ENCODE results near the gene EVPL.
"Not testable (repeated sequence)": the region's sequence is repeated elsewhere in the genome, so short reads cannot be mapped to it uniquely, and the experiment has no call there.

Gene EVPL

GRCh38 chr17:75994802-75995370 lies 32.2 kb downstream of the EVPL start:
- H3K36me3 ChIP-seq (ENCODE audit: insufficient read depth, low read length): peaks cover 7% of the 10 kb centered on the region
- no peaks in the 10 kb centered on the region for H3K9me3 ChIP-seq (ENCODE audit: low read length)
- H2AFZ ChIP-seq (ENCODE audit: low read depth, low read length): no peak overlapping the region

GRCh38 chr17:75991396-75991795 lies 35.7 kb downstream of the EVPL start:
- Histone ChIP-seq H3K4me1 (ENCODE audit: insufficient read depth, low read length) (no peaks in the 10 kb centered on the region), H3K4me3 (ENCODE audit: low read length) (no peak overlapping the region), H3K9me3 (ENCODE audit: low read length) (no peaks in the 10 kb centered on the region), H3K36me3 (ENCODE audit: insufficient read depth, low read length) (peaks cover 7% of the 10 kb centered on the region), H2AFZ (ENCODE audit: low read depth, low read length) (no peak overlapping the region), H3K27me3 (ENCODE audit: insufficient read depth, low read length) (no peaks in the 10 kb centered on the region)

More at GRCh38 chr17:75994802-75995370, 32.2 kb downstream of the EVPL start:
- no peaks in the 10 kb centered on the region for H3K4me1 ChIP-seq (ENCODE audit: insufficient read depth, low read length)
- no peaks in the 10 kb centered on the region for H3K27me3 ChIP-seq (ENCODE audit: insufficient read depth, low read length)
- no peak overlapping the region for H3K4me3 ChIP-seq (ENCODE audit: low read length)

DNA sequence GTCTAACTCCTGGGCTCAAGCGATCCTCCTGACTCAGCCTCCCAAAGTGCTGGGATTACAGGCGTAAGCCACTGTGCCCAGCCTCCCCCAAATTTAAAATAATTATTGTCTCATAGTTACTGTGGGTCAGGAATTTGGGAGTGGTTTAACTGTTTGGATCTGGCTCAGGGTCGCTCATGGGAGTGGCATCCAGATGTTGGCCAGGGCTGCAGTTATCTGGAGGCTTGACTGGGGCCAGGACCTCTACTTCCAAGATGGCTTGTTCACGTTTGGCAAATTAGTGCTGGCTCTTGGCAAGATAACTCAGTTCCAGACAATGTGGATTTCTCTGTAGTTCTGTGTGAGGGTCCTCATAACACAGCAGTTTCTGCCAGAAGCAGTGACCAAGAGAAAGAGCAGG lies 40.1 kb downstream of the EVPL start:
- Histone ChIP-seq H2AFZ (ENCODE audit: low read depth, low read length) (no peak overlapping the region), H3K4me3 (ENCODE audit: low read length) (no peak overlapping the region), H3K9me3 (ENCODE audit: low read length) (no peaks in the 10 kb centered on the region), H3K4me1 (ENCODE audit: insufficient read depth, low read length) (no peaks in the 10 kb centered on the region), H3K27me3 (ENCODE audit: insufficient read depth, low read length) (no peaks in the 10 kb centered on the region), H3K36me3 (ENCODE audit: insufficient read depth, low read length) (peaks cover 5% of the 10 kb centered on the region)

DNA sequence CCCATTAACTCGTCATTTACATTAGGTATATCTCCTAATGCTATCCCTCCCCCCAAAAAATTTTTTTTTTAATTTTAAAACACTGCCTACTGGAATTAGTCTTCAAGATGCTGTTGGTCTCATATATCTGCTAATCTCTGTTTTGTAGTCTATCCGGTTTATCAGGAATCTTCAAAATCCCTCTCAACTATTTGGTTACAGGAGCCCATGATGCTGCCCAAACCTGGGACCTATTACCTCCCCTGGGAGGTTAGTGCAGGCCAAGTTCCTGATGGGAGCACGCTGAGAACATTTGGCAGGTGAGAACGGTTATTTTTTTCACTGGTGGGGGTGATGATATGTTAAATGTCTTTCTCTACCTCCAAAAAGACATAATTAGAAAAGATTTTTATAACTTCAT lies 41.1 kb downstream of the EVPL start:
- Histone ChIP-seq H3K4me1 (ENCODE audit: insufficient read depth, low read length) (no peaks in the 10 kb centered on the region), H3K36me3 (ENCODE audit: insufficient read depth, low read length) (peaks cover 5% of the 10 kb centered on the region), H3K27me3 (ENCODE audit: insufficient read depth, low read length) (no peaks in the 10 kb centered on the region), H2AFZ (ENCODE audit: low read depth, low read length) (no peak overlapping the region), H3K9me3 (ENCODE audit: low read length) (no peaks in the 10 kb centered on the region), H3K4me3 (ENCODE audit: low read length) (no peak overlapping the region)

DNA sequence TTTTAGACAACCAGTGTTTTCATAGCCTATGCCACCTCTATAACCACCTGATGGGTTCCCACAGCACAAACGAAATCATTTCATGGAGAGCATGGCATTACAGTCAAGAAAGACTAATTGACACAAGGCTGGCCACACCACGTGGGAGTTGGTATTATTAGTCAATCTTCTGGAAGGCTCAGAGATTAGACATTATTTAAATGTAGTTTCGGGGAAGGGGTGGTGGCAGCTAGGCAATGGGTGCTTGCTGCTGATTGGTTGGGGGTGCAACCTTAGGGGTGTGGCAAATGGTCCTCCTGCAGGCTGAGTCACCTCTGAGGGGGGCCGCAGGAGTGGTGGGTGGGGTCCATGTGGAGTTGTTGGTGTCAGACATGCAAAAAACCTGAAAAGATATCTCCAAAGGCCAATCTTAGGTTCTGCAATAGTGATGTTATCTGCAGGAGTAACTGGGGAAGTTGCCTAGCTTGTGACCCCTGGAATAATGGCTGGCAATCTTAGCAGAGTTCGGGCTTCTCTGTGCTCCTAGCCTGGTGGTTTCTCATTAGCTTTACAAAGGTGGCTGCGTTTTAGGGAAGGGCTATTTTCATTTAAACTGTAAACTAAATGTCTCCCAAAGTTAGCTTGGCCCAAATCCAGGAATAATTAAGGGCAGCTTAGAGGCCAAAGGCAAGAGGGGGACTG lies 43.5 kb downstream of the EVPL start:
- Histone ChIP-seq H3K9me3 (ENCODE audit: low read length) (no peaks in the 10 kb centered on the region), H3K4me3 (ENCODE audit: low read length) (no peak overlapping the region), H3K27me3 (ENCODE audit: insufficient read depth, low read length) (no peaks in the 10 kb centered on the region), H3K4me1 (ENCODE audit: insufficient read depth, low read length) (peaks cover 4% of the 10 kb centered on the region), H3K36me3 (ENCODE audit: insufficient read depth, low read length) (peaks cover 5% of the 10 kb centered on the region), H2AFZ (ENCODE audit: low read depth, low read length) (no peak overlapping the region)

GRCh38 chr17:75981019-75981615 lies 46.0 kb downstream of the EVPL start:
- peaks cover 5% of the 10 kb centered on the region for H3K36me3 ChIP-seq (ENCODE audit: insufficient read depth, low read length)
- H3K4me1 ChIP-seq (ENCODE audit: insufficient read depth, low read length): peaks cover 13% of the 10 kb centered on the region
- H3K9me3 ChIP-seq (ENCODE audit: low read length): no peaks in the 10 kb centered on the region
- H3K4me3 ChIP-seq (ENCODE audit: low read length): no peak overlapping the region
- no peaks in the 10 kb centered on the region for H3K27me3 ChIP-seq (ENCODE audit: insufficient read depth, low read length)
- no peak overlapping the region for H2AFZ ChIP-seq (ENCODE audit: low read depth, low read length)

DNA sequence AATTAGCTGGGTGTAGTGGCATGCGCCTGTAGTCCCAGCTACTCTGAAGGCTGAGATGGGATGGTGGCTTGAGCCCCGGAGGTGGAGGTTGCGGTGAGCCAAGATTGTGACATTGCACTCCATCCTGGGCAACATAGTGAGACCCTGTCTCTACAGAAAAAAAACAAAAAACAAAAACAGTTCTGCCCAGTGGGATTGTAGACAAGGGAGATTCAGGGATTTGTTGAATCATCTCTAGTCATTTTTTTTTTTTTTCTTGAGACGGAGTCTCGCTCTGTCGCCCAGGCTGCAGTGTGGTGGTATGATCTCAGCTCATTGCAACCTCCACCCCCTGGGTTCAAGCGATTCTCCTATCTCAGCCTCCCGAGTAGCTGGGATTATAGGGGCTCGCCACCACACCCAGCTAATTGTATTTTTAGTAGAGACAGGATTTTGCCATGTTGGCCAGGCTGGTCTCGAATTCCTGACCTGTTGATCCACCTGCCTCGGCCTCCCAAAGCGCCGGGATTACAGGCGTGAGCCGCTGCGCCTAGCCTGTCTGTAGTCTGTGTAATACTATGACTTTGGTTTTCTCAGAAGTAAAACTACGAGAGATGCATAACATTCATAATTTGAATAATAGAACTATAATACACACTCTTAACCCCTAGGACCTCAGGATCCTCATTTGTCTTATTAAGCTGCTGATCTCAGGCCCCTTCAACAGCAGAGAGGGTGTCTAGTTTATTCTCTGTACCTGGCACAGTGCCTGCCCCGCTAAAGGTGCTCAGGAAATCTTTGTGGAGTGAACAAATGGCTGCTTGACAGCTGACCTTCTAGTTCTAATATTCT lies 46.7 kb downstream of the EVPL start:
- H3K36me3 ChIP-seq (ENCODE audit: insufficient read depth, low read length): peaks cover 5% of the 10 kb centered on the region
- no peaks in the 10 kb centered on the region for H3K9me3 ChIP-seq (ENCODE audit: low read length)
- H3K4me1 ChIP-seq (ENCODE audit: insufficient read depth, low read length): peaks cover 13% of the 10 kb centered on the region
- peak overlapping the region; percentile 75 for H3K4me3 ChIP-seq (ENCODE audit: low read length)
- no peaks in the 10 kb centered on the region for H3K27me3 ChIP-seq (ENCODE audit: insufficient read depth, low read length)
- H2AFZ ChIP-seq (ENCODE audit: low read depth, low read length): no peak overlapping the region

DNA sequence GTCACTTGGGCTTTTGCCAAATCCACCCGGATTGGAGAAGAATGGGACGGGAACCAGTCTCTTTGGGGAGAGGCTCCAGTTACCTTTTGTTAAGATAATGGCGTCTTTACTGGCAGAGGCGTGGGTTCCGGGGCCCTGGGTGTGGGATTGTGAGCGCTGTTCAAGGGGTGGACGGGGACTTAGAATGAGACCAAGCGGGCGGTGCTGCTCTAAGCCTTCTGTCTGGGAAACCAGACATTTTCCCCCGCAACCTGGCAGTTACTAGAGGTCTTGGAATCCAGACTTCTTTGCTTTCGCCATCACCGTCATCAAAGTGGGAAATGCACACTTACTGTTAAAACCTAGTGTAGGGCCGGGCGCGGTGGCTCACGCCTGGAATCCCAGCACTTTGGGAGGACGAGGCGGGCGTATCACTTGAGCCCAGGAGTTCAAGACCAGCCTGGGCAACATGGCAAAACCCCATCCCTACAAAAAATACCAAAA lies 47.4 kb downstream of the EVPL start:
- Histone ChIP-seq H3K4me1 (ENCODE audit: insufficient read depth, low read length) (peaks cover 13% of the 10 kb centered on the region), H3K27me3 (ENCODE audit: insufficient read depth, low read length) (no peaks in the 10 kb centered on the region), H3K9me3 (ENCODE audit: low read length) (no peaks in the 10 kb centered on the region), H3K36me3 (ENCODE audit: insufficient read depth, low read length) (peaks cover 3% of the 10 kb centered on the region), H3K4me3 (ENCODE audit: low read length) (peak overlapping the region; percentile 75), H2AFZ (ENCODE audit: low read depth, low read length) (no peak overlapping the region)

DNA sequence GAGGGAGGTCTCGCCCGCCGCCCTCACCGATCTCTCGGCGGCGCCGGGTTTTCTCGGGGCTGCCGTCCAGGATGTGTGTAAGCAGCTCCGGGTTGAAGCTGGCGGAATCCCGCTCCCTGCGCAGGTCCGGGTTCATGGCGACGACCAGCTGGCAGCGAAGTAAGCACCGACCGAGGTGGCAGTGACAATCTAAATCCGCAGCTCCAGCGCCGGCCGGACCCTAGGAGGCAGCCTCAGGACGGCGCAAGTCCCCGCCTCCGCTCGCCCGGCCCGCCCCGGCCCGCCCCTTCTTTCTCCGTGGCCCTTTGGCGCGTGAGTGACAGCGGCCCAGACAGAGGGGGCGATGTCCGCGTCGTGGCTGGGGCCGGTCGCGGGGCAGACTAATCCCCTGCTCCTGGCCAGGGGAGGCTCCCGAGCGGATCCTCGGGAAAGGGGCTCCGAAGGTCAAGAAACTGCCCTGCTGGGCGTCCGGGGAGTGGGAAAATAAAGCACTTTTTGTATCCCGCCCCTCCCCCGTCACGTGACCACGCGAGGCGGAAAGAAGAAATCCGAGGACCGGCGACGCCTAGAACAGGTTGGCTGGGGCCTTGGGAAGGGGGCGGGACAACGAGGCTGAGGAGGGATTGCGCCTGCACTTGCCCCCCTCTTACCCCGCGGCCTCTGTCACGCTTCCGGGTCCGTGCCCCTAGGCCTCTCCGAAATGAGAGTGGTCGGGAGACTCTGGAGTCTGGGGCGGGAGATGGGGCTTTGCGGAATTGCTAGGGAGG lies 48.0 kb downstream of the EVPL start, which contains the start of the genes ACOX1 and TEN1:
Gene ACOX1 (minus strand): TSS at position 229 of the 767 bp plus-strand sequence. CDS start 93 bp downstream, at position 136.
Gene TEN1 (plus strand): TSS at position 303 of the 767 bp plus-strand sequence. CDS start 6,953 bp downstream, outside the sequence.
- Histone ChIP-seq H3K36me3 (ENCODE audit: insufficient read depth, low read length) (peaks cover 2% of the 10 kb centered on the region), H3K27me3 (ENCODE audit: insufficient read depth, low read length) (no peaks in the 10 kb centered on the region), H3K4me1 (ENCODE audit: insufficient read depth, low read length) (peaks cover 13% of the 10 kb centered on the region), H2AFZ (ENCODE audit: low read depth, low read length) (peak within 1 kb of the TSS; percentile 68), H3K9me3 (ENCODE audit: low read length) (no peaks in the 10 kb centered on the region), H3K4me3 (ENCODE audit: low read length) (peak within 1 kb of the TSS; percentile 75)

GRCh38 chr17:75976175-75976848 lies 50.8 kb downstream of the EVPL start:
- no peaks in the 10 kb centered on the region for H3K9me3 ChIP-seq (ENCODE audit: low read length)
- peaks cover 8% of the 10 kb centered on the region for H3K36me3 ChIP-seq (ENCODE audit: insufficient read depth, low read length)
- H3K4me1 ChIP-seq (ENCODE audit: insufficient read depth, low read length): peaks cover 13% of the 10 kb centered on the region
- H2AFZ ChIP-seq (ENCODE audit: low read depth, low read length): no peak overlapping the region
- no peak overlapping the region for H3K4me3 ChIP-seq (ENCODE audit: low read length)
- H3K27me3 ChIP-seq (ENCODE audit: insufficient read depth, low read length): no peaks in the 10 kb centered on the region

DNA sequence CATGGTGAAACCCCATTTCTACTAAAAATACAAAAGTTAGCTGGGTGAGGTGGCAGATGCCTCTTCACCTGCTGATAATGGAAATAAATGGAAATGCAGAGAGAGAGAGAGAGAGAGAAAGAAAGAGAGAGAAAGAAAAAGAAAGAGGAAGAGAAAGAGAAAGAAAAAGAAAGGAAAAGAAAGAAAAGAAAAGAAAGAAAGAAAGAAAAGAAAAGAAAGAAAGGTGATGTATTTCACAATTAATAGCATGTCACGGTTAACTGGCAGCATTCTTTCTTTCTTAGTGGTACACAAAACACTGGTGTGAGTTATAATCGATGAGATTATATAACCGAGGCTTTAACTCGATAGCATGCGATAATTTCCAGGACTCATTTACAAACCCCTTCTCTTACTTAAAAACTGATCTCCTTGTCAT lies 51.3 kb downstream of the EVPL start:
- Histone ChIP-seq H3K4me3 (ENCODE audit: low read length) (no peak overlapping the region), H3K27me3 (ENCODE audit: insufficient read depth, low read length) (no peaks in the 10 kb centered on the region), H3K36me3 (ENCODE audit: insufficient read depth, low read length) (peaks cover 8% of the 10 kb centered on the region), H2AFZ (ENCODE audit: low read depth, low read length) (no peak overlapping the region), H3K4me1 (ENCODE audit: insufficient read depth, low read length) (peaks cover 13% of the 10 kb centered on the region), H3K9me3 (ENCODE audit: low read length) (no peaks in the 10 kb centered on the region)

DNA sequence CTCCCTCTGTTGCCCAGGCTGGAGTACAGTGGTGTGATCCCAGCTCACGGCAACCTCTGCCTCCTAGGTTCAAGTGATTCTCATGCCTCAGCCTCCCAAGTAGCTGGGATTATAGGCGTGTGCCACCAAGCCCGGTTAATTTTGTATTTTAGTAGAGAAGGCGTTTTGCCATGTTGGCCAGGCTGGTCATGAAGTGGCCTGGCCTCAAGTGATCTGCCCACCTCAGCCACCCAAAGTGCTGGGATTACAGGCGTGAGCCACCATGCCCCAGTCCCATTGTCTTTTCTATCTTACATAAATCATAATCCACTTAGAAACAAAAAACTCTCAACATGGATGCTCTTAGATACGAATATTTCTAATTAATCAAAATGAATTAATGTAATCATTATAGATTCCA lies 51.9 kb downstream of the EVPL start:
- H3K9me3 ChIP-seq (ENCODE audit: low read length); H3K4me3 ChIP-seq (ENCODE audit: low read length); H3K27me3 ChIP-seq (ENCODE audit: insufficient read depth, low read length); H2AFZ ChIP-seq (ENCODE audit: low read depth, low read length): not testable (repeated sequence)
- Histone ChIP-seq H3K36me3 (ENCODE audit: insufficient read depth, low read length) (peaks cover 12% of the 10 kb centered on the region), H3K4me1 (ENCODE audit: insufficient read depth, low read length) (peaks cover 13% of the 10 kb centered on the region)
